Small intestine (tissue), 7 donors: ENCODE results near the gene TUBB1. TPM values are rescaled to one million over a fixed set of nuclear protein-coding genes. Genes with fewer than 3 reads are reported as not detected.

Experiments
- DNase-seq, 2 donors: peaks; one replicate each; pipeline versions ENCODE4 v3.0.0 to v3.0.0-alpha.2; 2013
- FAIRE-seq: peaks from 2 replicates; lab custom pipeline; 2012; peaks lifted over from hg19 to GRCh38; lab: Jason Lieb, UNC
- H3K27ac ChIP-seq, 3 donors: one replicate each; pipeline ENCODE4 v1.5.1; 2013; ENCODE audit warnings: low read length in 2 of 3, mild to moderate bottlenecking in 2 of 3, control low read depth in 1 of 3, inconsistent platforms in 1 of 3, low read depth in 1 of 3, moderate library complexity in 1 of 3
- H3K27me3 ChIP-seq, 3 donors: one replicate each; pipeline ENCODE4 v1.6.1; 2013; ENCODE audit warnings: low read length in 3 of 3, inconsistent platforms in 1 of 3; ENCODE audit not compliant: control insufficient read depth in 3 of 3, insufficient read depth in 3 of 3
- H3K36me3 ChIP-seq, 3 donors: one replicate each; pipeline ENCODE4 v1.6.1; 2013; ENCODE audit warnings: low read length in 3 of 3, inconsistent platforms in 1 of 3, low read depth in 1 of 3, mild to moderate bottlenecking in 1 of 3, moderate library complexity in 1 of 3; ENCODE audit not compliant: control insufficient read depth in 3 of 3, insufficient read depth in 2 of 3
- H3K4me1 ChIP-seq, 3 donors: one replicate each; pipeline ENCODE4 v1.6.1; 2013; ENCODE audit warnings: low read length in 2 of 3, inconsistent platforms in 1 of 3, low read depth in 1 of 3, mild to moderate bottlenecking in 1 of 3, moderate library complexity in 1 of 3; ENCODE audit not compliant: control insufficient read depth in 3 of 3, insufficient read depth in 2 of 3
- H3K4me3 ChIP-seq, 3 donors: one replicate each; pipeline ENCODE4 v1.5.1; 2013; ENCODE audit warnings: low read length in 3 of 3, control low read depth in 1 of 3, inconsistent platforms in 1 of 3, low read depth in 1 of 3, mild to moderate bottlenecking in 1 of 3, moderate library complexity in 1 of 3
- H3K9me3 ChIP-seq, 2 donors: one replicate each; pipeline ENCODE4 v1.6.1; 2013; ENCODE audit warnings: low read depth in 1 of 2, low read length in 1 of 2; ENCODE audit not compliant: control insufficient read depth in 2 of 2, insufficient read depth in 1 of 2
- WGBS, 3 donors: extraction: QIAGEN DNeasy Blood & Tissue Kit; methylation state at CpG; one replicate each; pipeline ENCODE4 v1.1.7; 2013; 5-methylcytosine and 5-hydroxymethylcytosine counted together
- polyA plus RNA-seq, 4 donors: library from polyadenylated mRNA; stranded (reverse) in 3 of 4; unstranded in 1 of 4; fragments of 200-250 nt in 3 of 4; fragments of 120-200 nt in 1 of 4; gene quantifications; one replicate each; pipeline versions ENCODE4 v1.2.1 to v1.2.3, GENCODE V29; 2013
- donor health status: healthy with polysubstance abuse.
- donor health status: control.
- donor health status: control.
- donor health status: Bipolar disorder and iron deficiency.
- donor health status: healthy.

The TUBB1 gene
- polyA plus RNA-seq, 4 donors: 0.01 to 0.30 TPM; not detected in 2

GRCh38 chr20:58993332-58994248, 25.6 kb upstream of the TUBB1 start:
- no peaks in the 10 kb centered on the region for H3K4me1 ChIP-seq
- 85 to 87% (median 86%) methylated on average over 23 of the region's 23 CpGs for WGBS, 3 donors
- H3K9me3 ChIP-seq: no peaks in the 10 kb centered on the region
- peak overlapping the region in 1 of 3 donors; percentile 42 for H3K27ac ChIP-seq
- no peak overlapping the region for H3K4me3 ChIP-seq
- peaks cover 28 to 71% (median 42%) of the 10 kb centered on the region in 3 donors for H3K36me3 ChIP-seq
- FAIRE-seq (no peak), DNase-seq (no peak)
- no peaks in the 10 kb centered on the region for H3K27me3 ChIP-seq

DNA sequence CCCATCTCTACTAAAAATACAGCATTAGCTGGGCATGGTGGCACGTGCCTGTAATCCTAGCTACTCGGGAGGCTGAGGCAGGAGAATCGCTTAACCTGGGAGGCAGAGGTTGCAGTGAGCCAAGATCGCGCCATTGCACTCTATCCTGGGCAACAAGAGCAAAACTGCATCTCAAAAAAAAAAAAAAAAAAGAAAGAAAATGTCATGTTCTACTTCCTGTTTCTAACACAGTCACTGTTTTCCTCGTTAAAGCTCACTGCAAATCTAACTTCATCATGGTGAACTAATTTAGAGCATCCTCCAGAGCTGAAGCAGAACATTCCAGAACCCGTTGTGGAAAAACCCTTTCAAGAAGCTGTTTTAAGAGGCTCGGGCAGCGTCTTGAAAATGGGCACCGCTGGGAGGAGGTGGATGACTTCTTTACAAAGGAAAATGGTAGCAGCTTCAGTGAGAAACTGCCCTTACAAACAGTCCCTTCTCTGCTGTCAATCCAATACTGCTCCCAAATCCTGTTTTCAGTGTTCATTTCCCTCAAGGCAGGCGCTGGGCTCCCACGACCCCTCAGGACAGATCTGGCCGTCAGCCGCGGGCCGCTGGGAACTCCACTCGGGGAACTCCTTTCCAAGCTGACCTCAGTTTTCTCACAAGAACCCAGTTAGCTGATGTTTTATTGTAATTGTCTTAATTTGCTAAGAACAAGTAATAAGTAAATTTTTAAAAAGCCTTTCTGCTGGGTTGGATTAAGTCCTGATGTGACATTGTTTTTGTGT, 24.7 kb upstream of the TUBB1 start:
- H3K4me3 ChIP-seq: no peak overlapping the region
- no peaks in the 10 kb centered on the region for H3K4me1 ChIP-seq
- peaks cover 21 to 71% (median 45%) of the 10 kb centered on the region in 3 donors for H3K36me3 ChIP-seq
- no peaks in the 10 kb centered on the region for H3K9me3 ChIP-seq
- WGBS, 3 donors: 84 to 91% (median 88%) methylated on average over 17 of the region's 17 CpGs
- FAIRE-seq: no peak
- H3K27ac ChIP-seq: no peak overlapping the region
- no peaks in the 10 kb centered on the region for H3K27me3 ChIP-seq
- DNase-seq: no peak

DNA sequence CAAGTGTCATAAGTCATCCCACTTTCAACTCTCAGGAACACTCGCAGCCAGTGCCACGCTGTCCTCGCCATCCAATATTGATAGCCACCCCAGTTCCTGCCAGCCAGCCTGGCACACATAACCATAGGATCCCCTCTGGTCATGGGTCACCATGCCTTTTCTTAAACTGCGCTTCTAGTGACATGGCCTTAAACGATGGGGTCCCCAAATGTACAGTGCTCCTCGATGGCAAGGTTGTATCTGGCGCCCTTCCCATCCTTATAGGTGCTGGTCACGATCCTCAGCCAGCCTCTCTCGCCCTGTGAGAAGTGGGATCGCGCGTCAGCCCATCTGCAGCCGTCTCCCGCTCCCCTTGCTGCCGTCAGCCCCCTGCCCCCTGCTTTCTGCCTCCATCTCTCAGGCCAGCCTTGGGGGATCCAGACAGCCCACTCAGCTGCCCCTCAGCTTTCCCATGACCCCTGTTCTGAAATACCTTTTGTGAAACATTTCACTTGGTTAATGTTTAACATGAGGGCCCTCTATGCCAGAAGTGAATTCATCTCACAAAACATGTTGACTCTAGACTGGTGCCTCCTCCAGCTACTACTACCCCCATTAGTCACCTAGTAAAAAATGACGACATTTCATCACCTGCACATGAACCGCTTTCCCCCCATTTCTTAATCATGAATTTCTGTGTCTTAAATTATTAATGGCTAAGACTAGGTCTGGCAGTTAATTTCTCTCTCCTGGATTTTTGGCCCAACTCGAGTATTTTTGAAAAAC, 23.6 kb upstream of the TUBB1 start:
- H3K36me3 ChIP-seq: peaks cover 20 to 71% (median 43%) of the 10 kb centered on the region in 3 donors
- WGBS, 3 donors: 77 to 82% (median 78%) methylated on average over 18 of the region's 18 CpGs
- H3K9me3 ChIP-seq: no peaks in the 10 kb centered on the region
- H3K27me3 ChIP-seq: no peaks in the 10 kb centered on the region
- H3K4me1 ChIP-seq: no peaks in the 10 kb centered on the region
- FAIRE-seq (no peak), DNase-seq (peak in 1 of 2 donors; percentile 32)
- H3K27ac ChIP-seq: peak overlapping the region in 1 of 3 donors; percentile 15
- no peak overlapping the region for H3K4me3 ChIP-seq

- Histone ChIP-seq H3K4me1 (no peaks in the 10 kb centered on the region), H3K36me3 (peaks cover 20 to 71% (median 38%) of the 10 kb centered on the region in 3 donors), H3K9me3 (no peaks in the 10 kb centered on the region), H3K27me3 (no peaks in the 10 kb centered on the region), H3K4me3 (no peak overlapping the region), H3K27ac (no peak overlapping the region)
- FAIRE-seq: no peak
- DNase-seq: no peak
- WGBS, 3 donors: 89 to 93% (median 91%) methylated on average over 12 of the region's 12 CpGs
Observed at GRCh38 chr20:58996226-58996611, 23.0 kb upstream of the TUBB1 start.

GRCh38 chr20:58997141-58997770, 22.0 kb upstream of the TUBB1 start:
- no peaks in the 10 kb centered on the region for H3K9me3 ChIP-seq
- H3K27me3 ChIP-seq: no peaks in the 10 kb centered on the region
- peaks cover 20 to 78% (median 38%) of the 10 kb centered on the region in 3 donors for H3K36me3 ChIP-seq
- WGBS, 3 donors: 95 to 97% (median 96%) methylated on average over 24 of the region's 24 CpGs
- FAIRE-seq (no peak), DNase-seq (no peak)
- H3K4me3 ChIP-seq: no peak overlapping the region
- H3K4me1 ChIP-seq: no peaks in the 10 kb centered on the region
- H3K27ac ChIP-seq: no peak overlapping the region

DNA sequence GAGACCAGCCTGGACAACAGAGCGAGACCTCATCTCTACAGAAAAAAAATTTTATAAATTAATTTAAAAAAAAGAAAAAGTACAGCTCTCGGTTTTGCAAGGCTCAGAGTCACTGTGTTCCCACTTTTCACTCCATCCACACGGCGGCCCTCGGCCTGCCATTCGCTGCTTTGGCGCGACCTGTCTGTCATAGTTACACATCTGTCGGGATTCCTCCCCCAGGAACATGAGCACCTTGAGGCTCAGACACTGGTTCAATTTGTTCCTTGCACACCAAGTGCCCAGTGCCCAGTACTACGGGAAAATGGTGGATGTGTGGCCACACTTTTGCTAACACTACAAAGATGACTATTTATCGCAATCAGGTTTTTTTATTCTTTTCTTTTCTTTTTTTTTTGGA, 20.6 kb upstream of the TUBB1 start:
- no peak for DNase-seq
- WGBS, 3 donors: 92 to 93% (median 92%) methylated on average over 11 of the region's 11 CpGs

DNA sequence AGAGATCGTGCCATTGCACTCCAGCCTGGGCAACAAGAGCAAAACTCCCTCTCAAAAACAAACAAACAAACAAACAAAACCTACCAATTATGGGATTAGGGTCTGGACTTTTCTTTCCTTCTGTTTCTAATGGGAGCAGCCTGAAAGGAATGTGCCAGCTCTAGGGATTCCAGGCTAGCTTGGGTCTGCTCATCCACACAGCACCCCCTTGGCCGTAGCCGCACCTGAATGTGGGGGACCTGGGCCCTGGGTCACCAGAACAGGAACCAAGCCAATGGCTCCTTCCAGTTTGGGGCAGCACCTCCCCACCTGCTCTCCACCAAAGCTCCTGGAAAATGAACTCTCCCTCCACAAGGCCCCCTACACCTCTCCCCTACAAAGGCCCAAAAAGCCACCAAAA, 18.9 kb upstream of the TUBB1 start:
- Histone ChIP-seq H3K4me3 (no peak overlapping the region), H3K4me1 (peaks cover 2 to 8% (median 2%) of the 10 kb centered on the region in 3 donors), H3K27ac (no peak overlapping the region), H3K9me3 (no peaks in the 10 kb centered on the region), H3K27me3 (no peaks in the 10 kb centered on the region), H3K36me3 (peaks cover 13 to 76% (median 32%) of the 10 kb centered on the region in 3 donors)
- FAIRE-seq (no peak), DNase-seq (no peak)
- WGBS, 3 donors: 64 to 83% (median 80%) methylated on average over 3 of the region's 3 CpGs

More for the DNA sequence above, 20.6 kb upstream of the TUBB1 start:
- Histone ChIP-seq H3K4me3 (no peak overlapping the region), H3K27ac (no peak overlapping the region), H3K9me3 (no peaks in the 10 kb centered on the region), H3K27me3 (no peaks in the 10 kb centered on the region), H3K36me3 (peaks cover 16 to 81% (median 32%) of the 10 kb centered on the region in 3 donors), H3K4me1 (no peaks in the 10 kb centered on the region)
- no peak for FAIRE-seq
